ENCODE measurements around the gene PPP1R27.

Gene PPP1R27

GRCh38 chr17:81813861-81814683, 20.8 kb downstream of the PPP1R27 start:
- DNase-seq (ENCODE audit: low read depth), result no peak
- H3K4me3 ChIP-seq (ENCODE audit: control insufficient read depth, low read depth, low read length), result no peak overlapping the region
- no peak for TF ChIP-seq CTCF (conservative IDR thresholded peaks at IDR 0.05; ENCODE audit: control insufficient read depth, insufficient read depth, low read depth, low read length)

- no peak overlapping the region for H3K4me3 ChIP-seq (ENCODE audit: control insufficient read depth, low read depth, low read length)
- DNase-seq (ENCODE audit: low read depth), result no peak
- no peak for TF ChIP-seq CTCF (conservative IDR thresholded peaks at IDR 0.05; ENCODE audit: control insufficient read depth, insufficient read depth, low read depth, low read length)
These were observed 21.5 kb downstream of the PPP1R27 start for GRCh38 chr17:81813371-81813684.

- DNase-seq (ENCODE audit: low read depth), result no peak
- no peak overlapping the region for H3K4me3 ChIP-seq (ENCODE audit: control insufficient read depth, low read depth, low read length)
- TF ChIP-seq CTCF (conservative IDR thresholded peaks at IDR 0.05; ENCODE audit: control insufficient read depth, insufficient read depth, low read depth, low read length), result no peak
These were observed 22.1 kb downstream of the PPP1R27 start for GRCh38 chr17:81812571-81813370.

- TF ChIP-seq CTCF (conservative IDR thresholded peaks at IDR 0.05; ENCODE audit: control insufficient read depth, insufficient read depth, low read depth, low read length), result no peak
- H3K4me3 ChIP-seq (ENCODE audit: control insufficient read depth, low read depth, low read length), result no peak overlapping the region
- DNase-seq (ENCODE audit: low read depth), result no peak
These were observed 22.9 kb downstream of the PPP1R27 start for GRCh38 chr17:81811705-81812570.

GRCh38 chr17:81810892-81811704, 23.8 kb downstream of the PPP1R27 start:
- no peak for DNase-seq (ENCODE audit: low read depth)
- no peak for TF ChIP-seq CTCF (conservative IDR thresholded peaks at IDR 0.05; ENCODE audit: control insufficient read depth, insufficient read depth, low read depth, low read length)
- H3K4me3 ChIP-seq (ENCODE audit: control insufficient read depth, low read depth, low read length), result no peak overlapping the region

- no peak for DNase-seq (ENCODE audit: low read depth)
- TF ChIP-seq CTCF (conservative IDR thresholded peaks at IDR 0.05; ENCODE audit: control insufficient read depth, insufficient read depth, low read depth, low read length), result no peak
- H3K4me3 ChIP-seq (ENCODE audit: control insufficient read depth, low read depth, low read length), result no peak overlapping the region
These were observed 24.4 kb downstream of the PPP1R27 start for GRCh38 chr17:81810476-81810875.

Measured in fibroblast of mammary gland (primary cell).